Coronary artery (tissue), 2 donors: Measurements from ENCODE around the gene SCYGR1.

Experiments
- DNase-seq: peaks from one replicate; pipeline ENCODE4 v3.0.0-alpha.2; 2017; ENCODE audit warnings: low spot score
- H3K27ac ChIP-seq, 2 donors: fragments of 200-600 bp; sonication (generic); one replicate each; pipeline ENCODE4 v1.5.1; 2016 to 2019
- H3K4me3 ChIP-seq: fragments of 200-600 bp; sonication (generic); 2 replicates; pipeline ENCODE4 v1.5.1; 2016; ENCODE audit warnings: mild to moderate bottlenecking, moderate library complexity
- TF ChIP-seq, protein P1 (sequence below): fragments of 200-600 bp; sonication (generic); IDR thresholded peaks from one replicate; pipeline ENCODE4 v1.5.1; 2019; ENCODE audit warnings: antibody characterized with exemption

Gene SCYGR1

GRCh38 chr2:227411990-227412350, 24.2 kb upstream of the SCYGR1 start:
- TF ChIP-seq, protein P1, sequence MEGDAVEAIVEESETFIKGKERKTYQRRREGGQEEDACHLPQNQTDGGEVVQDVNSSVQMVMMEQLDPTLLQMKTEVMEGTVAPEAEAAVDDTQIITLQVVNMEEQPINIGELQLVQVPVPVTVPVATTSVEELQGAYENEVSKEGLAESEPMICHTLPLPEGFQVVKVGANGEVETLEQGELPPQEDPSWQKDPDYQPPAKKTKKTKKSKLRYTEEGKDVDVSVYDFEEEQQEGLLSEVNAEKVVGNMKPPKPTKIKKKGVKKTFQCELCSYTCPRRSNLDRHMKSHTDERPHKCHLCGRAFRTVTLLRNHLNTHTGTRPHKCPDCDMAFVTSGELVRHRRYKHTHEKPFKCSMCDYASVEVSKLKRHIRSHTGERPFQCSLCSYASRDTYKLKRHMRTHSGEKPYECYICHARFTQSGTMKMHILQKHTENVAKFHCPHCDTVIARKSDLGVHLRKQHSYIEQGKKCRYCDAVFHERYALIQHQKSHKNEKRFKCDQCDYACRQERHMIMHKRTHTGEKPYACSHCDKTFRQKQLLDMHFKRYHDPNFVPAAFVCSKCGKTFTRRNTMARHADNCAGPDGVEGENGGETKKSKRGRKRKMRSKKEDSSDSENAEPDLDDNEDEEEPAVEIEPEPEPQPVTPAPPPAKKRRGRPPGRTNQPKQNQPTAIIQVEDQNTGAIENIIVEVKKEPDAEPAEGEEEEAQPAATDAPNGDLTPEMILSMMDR, result no peak
- H3K4me3 ChIP-seq, result no peak overlapping the region
- no peak for DNase-seq
- H3K27ac ChIP-seq, result no peak overlapping the region

DNA sequence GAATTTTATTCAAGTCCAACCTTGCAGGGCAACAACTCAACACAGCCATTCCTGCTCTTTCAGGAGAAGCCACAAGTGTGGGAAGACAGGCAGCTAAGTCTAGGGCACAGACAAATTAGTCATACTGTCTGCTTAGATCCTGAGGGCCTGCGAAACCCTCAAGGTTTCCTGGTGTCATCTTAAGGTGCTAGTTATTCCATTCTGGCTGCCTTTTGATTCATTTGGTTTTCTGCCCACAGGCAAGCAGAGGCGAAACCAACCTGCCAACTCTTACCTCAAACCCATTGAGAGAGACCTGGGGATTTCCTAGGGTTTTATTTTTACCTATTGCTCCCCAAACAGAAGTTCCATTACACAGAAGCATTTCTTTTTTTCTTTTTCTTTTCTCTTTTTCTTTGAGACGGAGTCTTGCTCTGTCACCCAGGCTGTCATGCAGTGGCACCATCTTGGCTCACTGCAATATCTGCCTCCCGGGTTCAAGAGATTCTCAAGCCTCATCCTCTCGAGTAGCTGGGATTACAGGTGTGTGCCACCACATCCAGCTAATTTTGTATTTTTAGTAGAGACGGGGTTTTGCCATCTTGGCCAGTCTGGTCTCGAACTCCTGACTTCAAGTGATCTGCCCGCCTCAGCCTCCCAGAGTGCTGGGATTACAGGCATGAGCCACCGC, 23.7 kb upstream of the SCYGR1 start:
- Histone ChIP-seq H3K4me3 (no peak overlapping the region), H3K27ac (no peak overlapping the region)
- TF ChIP-seq, protein P1, result no peak
- DNase-seq, result no peak

- DNase-seq, result no peak
- no peak overlapping the region for H3K27ac ChIP-seq
- TF ChIP-seq, protein P1, result no peak
- H3K4me3 ChIP-seq, result no peak overlapping the region
Observed at GRCh38 chr2:227410191-227410590, 22.4 kb upstream of the SCYGR1 start.

DNA sequence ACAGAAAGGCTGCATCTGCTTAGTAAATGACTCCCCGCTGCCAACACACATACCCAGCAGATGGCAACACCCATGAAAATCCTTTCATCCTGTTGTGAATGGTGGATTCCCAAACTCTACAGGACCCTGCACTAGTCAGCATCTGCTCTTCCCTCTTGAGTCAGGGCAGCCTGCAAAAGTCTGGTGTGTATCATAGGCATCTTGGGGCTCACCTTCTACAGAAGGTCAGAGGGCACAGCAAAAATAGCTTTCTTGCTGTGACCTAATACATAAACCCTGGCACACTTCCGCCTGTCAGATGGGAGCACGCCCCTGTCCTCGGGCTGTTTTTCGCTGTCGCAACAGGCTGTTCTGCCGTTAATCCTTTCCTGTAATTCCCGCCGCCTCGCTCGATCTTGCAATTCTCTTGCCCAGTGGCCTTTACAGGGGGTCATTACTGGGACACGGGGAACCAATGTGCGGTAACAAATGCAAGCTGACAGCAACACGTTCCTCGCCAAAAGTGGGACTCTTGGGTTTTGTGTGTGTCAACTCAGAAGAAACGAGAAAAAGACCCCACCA, 19.9 kb upstream of the SCYGR1 start:
- TF ChIP-seq, protein P1, result no peak
- H3K27ac ChIP-seq, result peak overlapping the region in 1 of 2 donors; percentile 29
- no peak for DNase-seq
- no peak overlapping the region for H3K4me3 ChIP-seq

DNA sequence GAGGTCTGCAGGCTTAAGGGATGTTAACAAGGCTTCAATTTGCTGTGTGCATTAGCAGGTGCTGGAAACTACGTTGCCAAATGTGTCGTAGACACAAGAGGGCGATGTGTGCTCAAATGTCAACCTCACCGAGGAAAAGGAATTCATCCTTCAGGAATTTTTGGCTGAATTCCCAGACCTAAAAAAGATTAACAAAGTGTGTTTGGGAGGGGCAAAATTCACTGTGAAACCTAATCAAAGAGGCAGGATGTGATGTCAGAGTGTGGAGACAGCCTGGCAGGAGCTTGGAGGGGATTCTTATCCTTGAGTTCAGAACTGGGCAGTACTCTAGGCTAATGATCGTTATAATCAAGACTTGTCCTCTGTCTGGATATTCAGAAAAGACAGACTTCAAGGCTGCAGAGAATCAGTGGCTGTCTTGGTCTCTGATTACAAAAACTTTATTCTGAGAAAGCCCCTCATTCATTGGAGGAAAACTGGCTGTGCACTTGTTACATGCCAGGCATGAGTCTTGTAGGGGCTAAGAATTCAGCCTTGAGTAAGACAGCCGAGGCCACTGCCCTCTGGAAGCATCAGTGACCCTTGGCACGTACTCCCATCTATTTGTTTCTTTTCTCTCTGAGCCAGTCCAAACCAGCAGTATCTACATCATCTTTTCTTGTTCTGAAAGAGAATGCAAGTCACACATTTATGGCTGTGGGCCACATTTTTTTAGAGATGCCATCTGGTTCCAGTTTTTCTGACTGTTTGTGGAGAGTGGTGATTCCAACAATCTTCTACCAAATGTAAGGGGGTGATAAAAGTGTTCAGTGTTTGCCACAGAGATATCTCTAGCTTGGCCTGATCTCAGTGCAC, 18.7 kb upstream of the SCYGR1 start:
- peak; percentile 78 for DNase-seq
- TF ChIP-seq, protein P1, result peak; percentile 50
- H3K4me3 ChIP-seq, result peak overlapping the region; percentile 27
- peak overlapping the region; percentile 49 to 77 for H3K27ac ChIP-seq

DNA sequence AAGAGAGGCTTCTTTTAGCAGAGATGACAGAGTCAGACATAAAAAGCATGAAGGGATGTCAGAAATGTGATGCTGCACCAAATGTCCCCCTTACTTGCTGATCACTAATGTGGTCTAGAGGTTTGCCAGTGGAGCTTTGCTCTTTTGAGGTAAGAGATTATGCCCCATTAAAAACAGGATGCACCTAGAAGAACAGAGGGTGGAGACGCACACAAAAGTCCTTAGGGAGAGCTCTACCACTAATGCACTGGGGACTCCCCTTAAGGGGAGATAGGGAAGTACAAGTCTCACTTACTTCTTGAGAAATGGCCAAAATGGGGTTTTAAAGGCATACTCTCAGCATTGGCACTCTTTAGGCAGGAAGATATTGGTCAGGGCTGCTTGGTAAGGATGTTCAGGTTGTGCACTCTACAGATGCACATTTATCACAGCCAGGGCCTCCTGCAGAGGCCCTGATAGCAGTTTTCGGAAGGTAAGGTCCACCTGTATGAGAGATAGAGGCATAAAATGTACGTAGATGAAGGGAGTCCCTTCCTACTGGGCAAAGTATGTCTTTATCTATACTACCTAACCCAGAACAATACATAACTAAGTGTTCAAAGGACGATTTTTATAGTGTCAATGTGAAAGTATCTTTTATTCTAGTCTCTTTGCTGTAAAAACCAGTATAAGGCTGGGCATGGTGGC, 17.0 kb upstream of the SCYGR1 start:
- H3K27ac ChIP-seq, result no peak overlapping the region
- H3K4me3 ChIP-seq, result no peak overlapping the region
- DNase-seq, result no peak
- TF ChIP-seq, protein P1, result no peak
